Osteoblast (primary cell): Measurements from ENCODE around the gene CRIM1. TPM values are rescaled to one million over a fixed set of nuclear protein-coding genes. Genes with fewer than 3 reads are reported as not detected.

Source experiments
- DNase-seq: peaks from one replicate; pipeline ENCODE4 v3.0.0; 2011; ENCODE audit warnings: low spot score, mixed read lengths; ENCODE audit not compliant: insufficient read length; ENCODE audit errors: missing footprints
- H2AFZ ChIP-seq: 2 replicates; pipeline ENCODE4 v1.6.0; 2011; ENCODE audit warnings: mild to moderate bottlenecking, low read length
- H3K27ac ChIP-seq: 2 replicates; pipeline ENCODE4 v1.5.1; 2011; ENCODE audit warnings: mild to moderate bottlenecking, low read depth, low read length, moderate library complexity
- H3K27me3 ChIP-seq: 2 replicates; pipeline ENCODE4 v1.6.0; 2012; ENCODE audit warnings: mild to moderate bottlenecking, control low read depth, inconsistent platforms, low read length, moderate library complexity; ENCODE audit not compliant: insufficient read depth
- H3K36me3 ChIP-seq: 2 replicates; pipeline ENCODE4 v1.5.1; 2011; ENCODE audit warnings: mild to moderate bottlenecking, low read length, control low read depth, moderate library complexity; ENCODE audit not compliant: insufficient read depth
- H3K4me1 ChIP-seq: 2 replicates; pipeline ENCODE4 v1.5.1; 2011; ENCODE audit warnings: mild to moderate bottlenecking, low read length, control low read depth, moderate library complexity; ENCODE audit not compliant: insufficient read depth
- H3K4me2 ChIP-seq: 2 replicates; pipeline ENCODE4 v1.6.0; 2011; ENCODE audit warnings: mild to moderate bottlenecking, low read length; ENCODE audit not compliant: insufficient read depth
- H3K4me3 ChIP-seq: fragments of 200-600 bp; sonication (generic); 3 replicates; pipeline ENCODE4 v1.5.1; 2012; ENCODE audit warnings: mild to moderate bottlenecking, low read length, inconsistent platforms; ENCODE audit not compliant: insufficient read depth
- H3K79me2 ChIP-seq: 2 replicates; pipeline ENCODE4 v1.6.0; 2012; ENCODE audit warnings: mild to moderate bottlenecking, low read length, control low read depth, inconsistent platforms; ENCODE audit not compliant: insufficient read depth
- H3K9me3 ChIP-seq: 2 replicates; pipeline ENCODE4 v1.5.1; 2011; ENCODE audit warnings: low read depth, low read length, control low read depth
- H4K20me1 ChIP-seq: 2 replicates; pipeline ENCODE4 v1.6.0; 2012; ENCODE audit warnings: mild to moderate bottlenecking, low read length, control low read depth; ENCODE audit not compliant: insufficient read depth
- CTCF ChIP-seq: IDR thresholded peaks from 2 replicates; pipeline ENCODE4 v1.5.1; 2011; ENCODE audit warnings: mild to moderate bottlenecking, low read depth, low read length, moderate library complexity; ENCODE audit errors: extremely low read depth
- total RNA-seq: library from RNA; depleted of rRNA; stranded (reverse); fragments of >200 nt; gene quantifications from 2 replicates; pipeline ENCODE4 v1.2.3, GENCODE V29; 2012

The CRIM1 gene
- total RNA-seq, 1 donor, result 362 TPM

GRCh38 chr2:36468463-36469105, 113.0 kb downstream of the CRIM1 start:
- no peak overlapping the region for H3K4me3 ChIP-seq
- TF ChIP-seq CTCF, result no peak
- H3K27ac ChIP-seq, result peak overlapping the region; percentile 92
- DNase-seq, result no peak
- peaks cover 2% of the 10 kb centered on the region for H3K9me3 ChIP-seq
- peaks cover 60% of the 10 kb centered on the region for H3K79me2 ChIP-seq
- H3K36me3 ChIP-seq, result peaks cover 98% of the 10 kb centered on the region
- H3K27me3 ChIP-seq, result no peaks in the 10 kb centered on the region
- H3K4me1 ChIP-seq, result peaks cover 34% of the 10 kb centered on the region
- no peaks in the 10 kb centered on the region for H4K20me1 ChIP-seq
- H2AFZ ChIP-seq, result no peak overlapping the region
- H3K4me2 ChIP-seq, result peak overlapping the region; percentile 18

GRCh38 chr2:36469106-36469477, 113.5 kb downstream of the CRIM1 start:
- Histone ChIP-seq H3K4me3 (no peak overlapping the region), H3K36me3 (peaks cover 98% of the 10 kb centered on the region), H3K4me1 (peaks cover 33% of the 10 kb centered on the region), H3K9me3 (peaks cover 2% of the 10 kb centered on the region), H3K27ac (peak overlapping the region; percentile 92), H3K27me3 (no peaks in the 10 kb centered on the region), H3K4me2 (peak overlapping the region; percentile 18), H3K79me2 (peaks cover 58% of the 10 kb centered on the region), H2AFZ (no peak overlapping the region), H4K20me1 (no peaks in the 10 kb centered on the region)
- DNase-seq, result no peak
- TF ChIP-seq CTCF, result no peak

- H3K36me3 ChIP-seq, result peaks cover 97% of the 10 kb centered on the region
- H3K27me3 ChIP-seq, result no peaks in the 10 kb centered on the region
- H3K4me2 ChIP-seq, result no peak overlapping the region
- peaks cover 56% of the 10 kb centered on the region for H3K79me2 ChIP-seq
- H3K4me1 ChIP-seq, result peaks cover 30% of the 10 kb centered on the region
- no peak for TF ChIP-seq CTCF
- peaks cover 2% of the 10 kb centered on the region for H3K9me3 ChIP-seq
- peak; percentile 35 for DNase-seq
- H4K20me1 ChIP-seq, result no peaks in the 10 kb centered on the region
- H3K27ac ChIP-seq, result peak overlapping the region; percentile 92
- H3K4me3 ChIP-seq, result no peak overlapping the region
- no peak overlapping the region for H2AFZ ChIP-seq
Observed at GRCh38 chr2:36469710-36470109, 114.1 kb downstream of the CRIM1 start.

- DNase-seq, result no peak
- Histone ChIP-seq H3K79me2 (peaks cover 58% of the 10 kb centered on the region), H3K27me3 (no peaks in the 10 kb centered on the region)
Observed at GRCh38 chr2:36473230-36473629, 117.7 kb downstream of the CRIM1 start.

More at GRCh38 chr2:36473230-36473629, 117.7 kb downstream of the CRIM1 start:
- Histone ChIP-seq H3K27ac (no peak overlapping the region), H3K4me3 (no peak overlapping the region), H3K4me1 (peaks cover 38% of the 10 kb centered on the region), H3K4me2 (no peak overlapping the region), H4K20me1 (no peaks in the 10 kb centered on the region), H3K36me3 (peaks cover 94% of the 10 kb centered on the region), H3K9me3 (peaks cover 9% of the 10 kb centered on the region), H2AFZ (no peak overlapping the region)
- no peak for TF ChIP-seq CTCF
